ENCODE data around the gene GPR161.
"Not testable (repeated sequence)": the region's sequence is repeated elsewhere in the genome, so short reads cannot be mapped to it uniquely, and the experiment has no call there.

GPR161 gene

DNA sequence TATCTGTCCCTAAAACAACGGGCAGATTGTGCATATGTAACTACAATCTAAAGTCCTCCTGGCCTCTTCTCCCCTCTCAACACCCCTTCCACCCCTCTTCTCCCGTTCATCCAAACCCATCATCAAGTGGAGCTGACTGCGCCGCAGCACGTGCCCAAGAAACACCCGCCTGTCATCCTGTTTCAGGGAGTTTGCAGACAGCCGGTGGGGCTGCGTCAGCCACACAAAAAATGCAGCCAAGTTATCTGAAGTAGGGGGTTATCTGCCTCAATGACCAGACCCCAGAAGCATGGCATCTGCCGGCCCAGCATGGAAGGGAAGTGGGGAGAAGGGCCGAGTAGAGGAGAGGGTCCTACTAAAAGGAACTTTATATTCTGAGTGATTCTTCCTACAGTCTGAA, 49.0 kb downstream of the GPR161 start:
- DNase-seq (ENCODE audit: low read depth in 2 of 2): no peak

GRCh38 chr1:168086438-168086837, 50.3 kb downstream of the GPR161 start:
- no peak for DNase-seq (ENCODE audit: low read depth in 2 of 2)

- DNase-seq (ENCODE audit: low read depth in 2 of 2): no peak
Observed at GRCh38 chr1:168085401-168085872, 51.3 kb downstream of the GPR161 start.

- peak; percentile 57 to 59 for DNase-seq (ENCODE audit: low read depth in 2 of 2)
Observed at GRCh38 chr1:168084396-168085231, 52.1 kb downstream of the GPR161 start.

- DNase-seq (ENCODE audit: low read depth in 2 of 2): no peak
Observed at GRCh38 chr1:168083456-168084325, 53.0 kb downstream of the GPR161 start.

GRCh38 chr1:168082008-168082876, 54.5 kb downstream of the GPR161 start:
- DNase-seq (ENCODE audit: low read depth in 2 of 2): peak; percentile 55 to 58

GRCh38 chr1:168081373-168082007, 55.2 kb downstream of the GPR161 start:
- DNase-seq (ENCODE audit: low read depth in 2 of 2): no peak

DNA sequence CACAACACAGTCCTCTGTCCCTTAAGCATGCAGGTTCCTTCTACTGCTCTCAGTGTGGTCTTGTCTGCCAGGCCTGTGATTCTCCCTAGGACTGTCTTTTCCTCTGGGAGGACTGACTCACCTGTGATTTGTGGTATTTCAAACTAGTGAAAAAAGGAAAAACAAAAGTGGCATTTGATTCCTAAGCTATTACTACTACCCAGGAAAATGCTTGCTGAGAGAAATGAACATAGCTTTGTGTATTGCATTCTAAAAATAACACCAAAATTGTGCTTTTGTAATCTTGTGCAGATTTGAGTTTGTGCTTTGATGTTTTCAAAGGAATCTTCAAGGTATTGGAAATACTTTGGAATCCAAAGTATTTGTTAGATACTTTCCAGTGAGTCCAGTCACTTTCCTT, 57.0 kb downstream of the GPR161 start:
- no peak for DNase-seq (ENCODE audit: low read depth in 2 of 2)

DNA sequence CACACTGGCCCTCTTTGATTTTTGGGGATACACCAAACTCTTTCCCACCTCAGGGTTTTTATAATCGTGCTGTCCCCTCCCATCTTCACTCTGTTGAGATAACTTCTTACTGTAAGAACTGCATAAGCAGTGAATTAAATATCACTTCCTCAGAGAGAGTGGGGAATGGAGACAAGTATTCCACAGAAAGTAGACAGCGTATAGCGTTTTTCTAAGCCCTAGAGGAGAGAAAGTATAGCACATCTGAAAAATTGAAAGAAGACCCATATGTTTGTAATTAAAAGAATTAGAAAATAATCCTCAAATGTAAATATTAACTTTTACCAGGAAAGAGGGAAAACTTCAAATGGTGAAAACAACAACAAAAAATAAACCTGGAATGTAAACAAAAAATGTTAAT, 67.3 kb downstream of the GPR161 start:
- no peak for DNase-seq (ENCODE audit: low read depth in 2 of 2)

GRCh38 chr1:168065506-168065905, 71.2 kb downstream of the GPR161 start:
- no peak for DNase-seq (ENCODE audit: low read depth in 2 of 2)

GRCh38 chr1:168064216-168064615, 72.5 kb downstream of the GPR161 start:
- no peak for DNase-seq (ENCODE audit: low read depth in 2 of 2)

- no peak for DNase-seq (ENCODE audit: low read depth in 2 of 2)
Observed at GRCh38 chr1:168057921-168058320, 78.8 kb downstream of the GPR161 start.

- DNase-seq (ENCODE audit: low read depth in 2 of 2): no peak
Observed at GRCh38 chr1:168057355-168057754, 79.4 kb downstream of the GPR161 start.

- not testable (repeated sequence) for DNase-seq (ENCODE audit: low read depth in 2 of 2)
Observed at GRCh38 chr1:168056152-168056551, 80.6 kb downstream of the GPR161 start.

GRCh38 chr1:168054117-168054516, 82.6 kb downstream of the GPR161 start:
- no peak for DNase-seq (ENCODE audit: low read depth in 2 of 2)

DNA sequence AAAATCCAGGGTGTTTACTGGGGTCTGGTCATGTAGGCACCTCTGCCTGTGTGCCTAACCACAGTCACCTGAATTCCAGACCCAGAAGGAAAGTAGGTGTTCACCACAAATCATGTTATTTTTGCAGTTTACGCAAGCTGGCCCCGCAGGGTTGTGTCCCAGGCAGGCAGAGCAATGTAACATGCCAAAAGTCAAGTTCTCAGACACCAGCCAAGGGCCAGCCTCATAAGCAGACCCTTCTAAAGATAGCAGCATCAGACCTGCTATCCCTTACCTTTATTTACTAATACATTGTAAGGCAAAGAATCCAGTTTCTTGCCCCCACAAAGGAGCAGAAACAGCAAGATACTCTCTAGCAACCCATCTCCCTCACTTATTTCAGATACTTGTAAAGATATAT, 83.0 kb downstream of the GPR161 start:
- no peak for DNase-seq (ENCODE audit: low read depth in 2 of 2)

GRCh38 chr1:168050880-168051279, 85.8 kb downstream of the GPR161 start:
- no peak for DNase-seq (ENCODE audit: low read depth in 2 of 2)

GRCh38 chr1:168050307-168050706, 86.4 kb downstream of the GPR161 start:
- DNase-seq (ENCODE audit: low read depth in 2 of 2): no peak

GRCh38 chr1:168045311-168045710, 91.4 kb downstream of the GPR161 start:
- DNase-seq (ENCODE audit: low read depth in 2 of 2): no peak

DNA sequence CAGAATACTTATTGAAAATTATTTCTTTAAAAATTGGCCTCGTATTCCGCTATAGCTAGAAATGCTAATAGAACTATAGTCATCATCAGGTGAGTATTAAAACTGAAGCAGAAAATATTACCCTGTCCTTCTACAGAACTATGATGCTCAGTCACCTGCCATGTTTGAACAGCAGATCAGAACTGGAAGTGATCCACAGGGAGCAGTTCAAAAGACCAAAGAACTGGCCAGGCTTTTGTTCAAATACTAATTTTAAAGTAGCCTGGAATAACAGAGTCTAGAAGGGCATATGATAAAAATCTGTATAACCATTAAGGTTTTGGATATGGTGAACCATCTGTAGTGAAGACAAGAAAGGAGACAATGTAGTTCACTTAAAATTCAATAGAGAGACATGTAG, 94.4 kb downstream of the GPR161 start:
- DNase-seq (ENCODE audit: low read depth in 2 of 2): no peak

- no peak for DNase-seq (ENCODE audit: low read depth in 2 of 2)
Observed at GRCh38 chr1:168035345-168035744, 101.4 kb downstream of the GPR161 start.
